GM21576 (cell line): ENCODE results near the gene PAK6.

Experiments used
- ATAC-seq: cut with Tn5 transposase; IDR thresholded peaks from one replicate; pipeline ENCODE4 v1.9.1; 2021; ENCODE audit warnings: mild to moderate bottlenecking, moderate library complexity; ENCODE audit not compliant: unreplicated experiment

PAK6 gene

DNA sequence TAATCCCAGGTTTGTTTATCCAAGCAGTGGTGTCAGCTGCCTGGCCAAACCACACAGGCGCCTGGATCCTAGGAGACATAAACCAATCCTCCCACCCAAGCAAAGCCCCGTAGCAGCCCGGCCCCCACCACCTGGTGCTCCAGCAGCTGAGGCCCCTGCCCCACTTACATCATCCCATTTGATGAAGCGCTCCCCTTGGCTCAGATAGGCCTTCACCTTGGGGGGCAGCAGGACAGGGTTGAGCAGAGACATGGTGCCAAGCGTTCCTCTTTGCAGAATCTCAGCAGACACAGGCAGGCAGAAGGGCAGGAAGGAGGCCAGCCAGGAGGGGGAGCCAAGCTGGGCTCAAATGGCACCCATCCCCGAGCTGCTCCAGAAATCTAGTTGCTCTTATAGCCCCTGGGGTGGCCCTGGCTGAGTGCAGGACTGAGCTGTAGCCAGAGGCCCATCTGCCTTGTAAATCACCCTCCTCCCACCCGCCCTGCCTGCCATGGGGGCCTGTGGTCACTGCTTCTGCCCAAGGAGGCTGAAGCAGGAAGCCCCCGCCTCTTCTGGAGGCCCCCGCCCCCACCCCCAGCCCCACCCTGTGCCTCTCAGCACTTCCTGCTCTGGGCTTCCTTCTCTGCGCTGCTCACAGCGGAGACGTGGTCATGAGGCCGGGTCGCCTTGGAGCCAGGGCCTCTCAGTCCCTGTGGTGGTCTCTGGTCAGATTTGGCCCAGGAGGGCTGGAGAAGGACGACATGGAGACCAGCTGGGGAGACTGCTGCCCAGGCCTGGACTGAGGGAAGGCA is 68.8 kb downstream of the PAK6 start, which contains the start of gene PLCB2:
Gene PLCB2, minus strand, starts transcription at position 515 of the 791 bp plus-strand sequence. Its CDS starts 263 bp downstream, at position 252.
- ATAC-seq: peak; percentile 42

DNA sequence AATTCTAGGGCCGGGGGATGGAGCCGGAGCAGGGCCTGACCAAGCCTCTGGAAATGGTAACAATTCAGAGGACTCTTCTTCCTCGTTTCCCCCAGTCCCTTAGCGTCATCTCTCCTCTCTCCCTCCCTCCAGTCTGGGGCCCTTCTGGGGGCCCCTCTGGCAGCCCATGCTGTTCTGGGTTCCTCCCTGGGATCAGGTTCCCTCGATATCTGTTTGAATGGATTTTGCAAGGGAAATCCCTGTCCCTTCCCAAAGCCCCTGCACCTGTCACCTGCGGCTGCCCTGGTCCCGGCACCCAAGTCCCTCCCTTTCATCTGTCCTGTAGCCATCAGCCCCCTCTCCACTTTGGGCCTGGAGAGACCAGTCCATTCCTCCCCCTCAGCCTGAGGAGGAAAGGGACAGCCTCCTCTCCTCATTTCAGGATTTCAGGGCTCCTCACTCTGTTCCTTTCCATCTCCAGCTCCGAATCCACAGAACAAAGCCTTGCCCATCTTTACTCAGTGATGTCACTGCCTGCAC is 70.5 kb downstream of the PAK6 start:
- ATAC-seq: no peak

DNA sequence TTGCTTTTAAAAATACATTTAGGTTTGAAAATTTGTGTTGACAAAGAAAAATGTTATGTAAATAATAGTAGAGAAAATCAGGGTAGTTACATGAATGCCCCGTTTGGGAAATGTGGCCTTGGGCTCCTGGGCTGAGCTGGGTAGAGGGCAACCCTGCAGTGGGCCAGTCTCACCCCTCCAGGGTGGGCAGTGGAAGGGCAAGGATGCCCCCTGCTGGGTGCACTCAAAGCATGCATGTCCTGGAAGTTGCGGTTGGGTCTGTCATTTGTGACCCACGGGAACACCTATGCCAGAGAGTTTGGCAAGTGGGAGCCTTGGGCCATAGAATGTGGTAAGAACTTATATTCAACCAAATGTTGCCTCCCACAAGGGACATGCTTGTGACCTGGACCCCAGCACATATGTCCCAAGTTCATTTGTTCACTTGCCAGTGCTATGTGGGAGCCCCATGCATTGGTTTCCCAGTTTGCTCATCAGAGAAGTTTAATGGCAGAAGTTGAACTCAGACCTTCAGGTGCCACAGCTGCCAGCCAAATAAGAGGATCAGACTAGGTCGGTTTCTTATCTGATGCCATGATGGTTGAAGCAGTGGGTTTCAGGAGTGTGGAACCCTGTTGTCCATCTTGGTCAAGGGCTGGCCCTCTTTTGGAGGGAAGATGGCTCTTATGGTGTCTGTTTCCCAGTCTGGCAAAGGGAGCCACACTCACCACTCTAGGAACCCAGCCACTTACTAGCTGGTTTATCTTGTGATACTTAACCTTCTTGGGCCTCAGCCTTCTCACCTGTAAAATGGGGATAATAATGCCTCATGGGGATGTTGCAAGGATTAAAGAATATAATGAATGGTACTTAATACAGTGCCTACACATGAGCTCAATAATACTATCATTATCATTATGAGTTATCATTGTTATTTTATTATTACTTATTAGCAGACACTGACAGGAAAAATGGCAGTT is 71.4 kb downstream of the PAK6 start:
- no peak for ATAC-seq

GRCh38 chr15:40310993-40311392 is 72.1 kb downstream of the PAK6 start:
- ATAC-seq: no peak

DNA sequence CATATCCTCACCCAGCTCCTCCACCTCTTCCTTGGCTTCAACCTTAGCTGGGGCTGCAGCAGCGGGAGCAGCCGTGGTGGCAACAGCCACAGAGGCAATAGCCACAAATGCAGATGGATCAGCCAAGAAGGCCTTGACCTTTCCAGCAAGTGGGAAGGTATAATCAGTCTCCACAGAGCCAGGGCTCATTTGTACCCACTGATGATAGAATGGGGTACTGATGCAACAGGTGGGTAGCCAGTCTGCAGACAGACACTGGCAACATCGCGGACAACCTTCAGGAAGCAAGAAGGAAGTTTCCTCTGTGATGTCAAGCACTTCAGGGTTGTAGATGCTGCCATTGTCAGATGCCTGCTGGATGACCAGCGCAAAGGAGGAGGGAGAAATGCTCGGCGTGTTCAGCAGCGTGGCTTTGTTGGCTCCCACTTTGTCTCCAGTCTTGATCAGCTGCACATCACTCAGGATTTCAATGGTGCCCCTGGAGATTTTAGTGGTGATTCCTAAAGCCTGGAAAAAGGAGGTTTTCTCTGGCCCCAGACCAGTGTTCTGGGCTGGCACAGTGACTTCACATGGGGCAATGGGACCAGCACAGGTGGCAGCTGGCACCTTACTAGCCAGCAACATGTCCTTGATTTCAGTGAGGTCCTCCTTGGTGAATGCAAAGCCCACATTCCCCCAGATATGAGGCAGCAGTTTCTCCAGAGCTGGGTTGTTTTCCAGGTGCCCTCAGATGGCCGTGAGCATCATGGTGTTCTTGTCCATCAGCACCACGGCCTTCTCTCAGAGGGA is 73.7 kb downstream of the PAK6 start:
- no peak for ATAC-seq

DNA sequence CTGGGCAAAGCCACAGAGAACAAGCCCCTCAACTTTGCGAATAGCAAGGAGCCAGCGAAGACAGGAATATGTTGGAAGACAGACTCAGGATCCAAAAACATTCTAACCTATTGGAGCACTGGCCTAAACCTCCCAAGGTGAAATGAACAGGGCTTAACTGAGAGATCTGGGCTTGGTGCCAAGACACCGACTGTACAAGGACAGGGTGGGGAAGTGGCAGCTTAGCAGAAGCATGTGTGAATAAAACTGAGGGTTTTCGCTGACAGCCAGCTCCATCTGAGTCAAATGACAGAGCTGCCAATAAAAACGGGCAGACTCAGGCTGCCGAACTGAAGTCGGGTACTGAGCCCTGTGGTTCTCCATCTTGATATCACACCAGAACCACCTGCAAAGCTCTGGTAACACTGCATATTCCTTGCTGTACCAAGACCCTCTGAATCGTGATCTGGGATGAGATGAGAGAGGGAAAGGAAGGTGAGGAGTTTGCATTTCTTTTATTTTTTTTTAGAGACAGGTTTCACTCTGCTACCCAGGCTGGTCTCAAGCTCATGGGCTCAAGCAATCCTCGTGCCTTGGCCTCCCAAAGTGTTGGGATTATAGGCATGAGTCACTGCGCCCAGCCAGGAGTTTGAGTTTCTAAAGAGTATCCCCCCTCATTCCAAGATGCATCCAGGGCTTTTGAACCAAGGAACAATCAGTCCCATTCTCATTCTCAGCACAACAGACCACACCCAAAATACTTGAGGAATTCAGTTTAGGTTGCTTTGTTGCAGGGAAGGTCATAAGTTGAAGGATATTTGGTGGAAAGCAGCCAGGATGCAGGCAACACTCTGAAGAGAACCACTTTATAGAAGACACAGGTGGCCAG is 74.9 kb downstream of the PAK6 start:
- ATAC-seq: no peak

DNA sequence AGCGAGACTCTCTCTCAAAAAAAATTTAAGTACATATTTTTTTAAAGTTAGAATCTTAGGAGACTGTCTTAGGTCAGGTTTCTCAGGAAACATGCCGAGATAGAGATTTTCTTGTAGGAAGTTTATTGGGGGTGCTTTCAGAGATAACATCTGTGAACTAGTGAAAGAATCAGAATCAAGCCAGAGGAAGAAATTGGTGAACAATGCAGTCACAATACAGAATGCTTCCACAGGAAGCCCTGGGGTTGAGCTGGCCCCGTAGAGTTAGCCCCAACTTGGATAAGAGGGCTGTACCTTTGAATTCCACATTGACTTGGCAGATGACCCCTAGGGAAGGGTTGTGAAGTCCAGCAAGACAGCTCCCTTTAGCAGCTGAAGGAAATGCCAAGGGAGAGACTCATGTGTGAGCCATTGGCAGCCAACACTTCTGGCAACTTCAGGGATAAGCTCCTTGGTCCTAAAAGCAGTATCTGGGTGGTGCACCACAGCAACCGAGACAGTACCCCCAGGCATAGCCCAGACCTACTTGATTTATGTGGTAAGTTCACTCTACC is 75.9 kb downstream of the PAK6 start:
- no peak for ATAC-seq

DNA sequence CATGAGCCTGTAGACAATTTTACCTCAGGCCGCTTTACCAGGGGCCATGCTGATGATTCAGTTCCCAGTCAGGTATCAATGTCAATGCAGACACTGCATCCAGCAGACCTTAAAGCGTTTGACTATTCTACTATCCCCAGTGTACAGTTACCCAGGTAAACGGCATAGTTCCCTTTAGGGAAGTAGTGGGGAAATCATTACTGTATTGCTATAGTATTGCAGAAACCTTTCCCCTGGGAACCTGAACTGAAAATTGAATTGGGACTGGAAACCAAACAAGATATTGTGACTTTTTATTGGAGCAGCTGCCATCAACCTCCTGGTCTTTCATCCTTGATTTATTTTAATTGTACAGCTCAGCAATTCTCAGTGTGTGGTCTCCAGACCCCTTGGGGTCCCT is 78.1 kb downstream of the PAK6 start:
- ATAC-seq: no peak

GRCh38 chr15:40317580-40317979 is 78.7 kb downstream of the PAK6 start:
- ATAC-seq: no peak

GRCh38 chr15:40320409-40320808 is 81.5 kb downstream of the PAK6 start:
- ATAC-seq: no peak

GRCh38 chr15:40320931-40321371 is 82.1 kb downstream of the PAK6 start:
- ATAC-seq: no peak

DNA sequence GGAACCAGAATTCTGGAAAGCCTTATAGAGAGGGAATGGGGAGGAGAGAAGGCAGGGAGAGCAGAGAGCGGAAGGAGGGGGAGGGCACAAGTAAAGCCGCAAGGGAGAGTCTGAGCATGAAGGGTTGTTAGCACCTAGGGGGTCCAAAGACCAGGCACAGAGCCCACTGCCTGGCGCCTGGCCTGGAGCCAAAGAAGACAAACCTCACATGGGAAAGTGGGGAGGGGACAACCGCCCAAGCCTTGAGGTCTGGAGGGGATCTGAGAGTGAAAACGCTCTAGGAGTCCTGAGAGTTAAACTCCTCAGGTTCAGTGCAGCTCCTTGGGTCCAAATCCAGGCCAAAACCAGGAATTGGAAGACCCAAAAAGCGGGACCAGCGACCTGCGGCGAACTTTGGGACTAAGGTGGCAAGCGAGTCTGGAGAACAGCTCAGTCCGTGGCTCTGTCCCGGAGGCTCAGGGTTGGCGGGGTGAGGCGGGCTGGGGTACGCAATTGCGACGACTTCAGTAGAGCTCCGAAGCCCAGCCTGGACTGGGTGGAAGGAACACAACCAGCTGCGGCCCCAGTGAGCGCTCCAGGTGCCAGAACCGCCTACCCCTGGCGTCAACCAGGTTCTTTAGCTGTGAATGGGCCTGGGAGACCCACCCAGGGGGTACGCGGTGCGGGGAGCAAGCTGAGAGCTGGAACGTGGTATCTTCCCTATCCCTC is 83.8 kb downstream of the PAK6 start:
- ATAC-seq: no peak

DNA sequence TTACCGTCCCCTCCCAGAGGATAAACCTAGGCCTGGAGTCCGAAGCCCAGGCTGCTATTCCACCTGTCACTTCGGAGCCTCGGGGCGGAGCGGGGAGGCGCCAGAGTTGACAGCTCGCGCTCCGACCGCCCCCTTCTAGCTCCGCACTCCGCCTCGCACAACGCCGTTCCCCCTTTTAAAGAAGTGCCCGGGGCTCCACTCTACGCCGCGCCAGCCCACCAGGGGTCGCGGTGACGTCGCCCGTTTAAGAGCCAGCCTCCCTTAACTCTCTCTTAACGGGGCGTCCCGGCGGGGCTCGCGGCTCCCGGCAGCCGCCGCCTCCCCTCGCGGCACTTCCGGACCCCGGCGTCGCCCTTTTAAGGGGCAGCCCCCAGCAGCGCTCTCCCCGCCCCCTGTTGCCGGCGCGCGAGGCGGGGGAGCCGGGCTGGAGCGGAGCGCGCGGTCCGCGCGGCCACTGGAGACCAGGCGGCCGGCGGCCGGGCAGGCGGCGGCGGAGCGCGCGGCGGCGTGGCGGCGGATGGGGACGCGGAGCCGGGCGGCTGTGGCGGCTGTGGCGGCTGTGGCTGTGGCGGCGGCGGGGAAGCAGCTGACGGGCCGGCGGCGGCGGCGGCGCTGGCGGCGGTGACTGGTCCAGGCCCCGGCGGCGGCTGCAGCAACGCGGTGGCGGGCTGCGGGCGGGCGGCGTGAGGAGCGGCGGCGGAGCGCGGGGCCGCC is 84.5 kb downstream of the PAK6 start, which contains the start of gene INAFM2:
Gene INAFM2, plus strand, starts transcription at position 454 of the 714 bp plus-strand sequence. CDS start 364 bp downstream, outside the sequence.
- peak; percentile 83 for ATAC-seq

GRCh38 chr15:40323953-40324937 is 85.4 kb downstream of the PAK6 start:
- no peak for ATAC-seq

DNA sequence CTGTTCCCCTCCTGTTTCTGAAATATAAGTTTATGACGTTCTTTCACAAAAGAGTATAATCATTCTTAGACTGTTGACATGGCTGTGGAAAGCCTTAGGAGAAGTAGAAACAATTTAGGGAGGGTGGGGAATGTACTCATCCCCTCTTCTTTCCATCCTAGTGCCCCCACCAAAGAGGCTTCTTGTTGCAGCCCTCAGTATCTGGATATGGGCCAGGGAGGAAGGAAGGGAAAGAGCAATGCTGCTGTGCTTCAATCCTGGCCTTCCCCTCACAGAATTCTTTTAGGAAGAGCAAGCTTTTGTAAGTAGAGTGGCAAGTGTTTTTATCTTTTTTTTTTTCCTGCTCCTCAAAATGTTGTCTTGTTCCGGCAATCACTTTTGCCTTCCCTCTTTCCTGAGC is 86.3 kb downstream of the PAK6 start:
- ATAC-seq: no peak

DNA sequence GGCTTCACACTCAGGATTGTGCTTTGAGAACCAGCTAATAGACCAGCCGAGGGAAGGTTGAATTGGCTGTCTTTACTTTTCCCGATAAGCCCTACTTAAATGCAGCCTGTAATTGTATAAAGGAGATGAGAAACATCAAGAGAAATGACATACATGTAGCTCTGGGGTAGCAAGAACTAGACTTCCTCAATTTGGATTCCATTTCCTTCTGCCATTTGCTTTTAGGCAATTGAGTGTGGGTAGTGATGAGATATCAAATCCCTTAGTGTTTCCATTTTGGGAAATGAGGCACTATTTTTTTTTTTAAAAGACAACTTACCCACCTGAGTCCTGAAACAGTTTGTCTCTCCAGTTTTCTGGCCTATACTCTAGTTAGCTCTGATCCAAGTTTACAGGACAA is 86.8 kb downstream of the PAK6 start:
- ATAC-seq: no peak
